ENCODE results near the gene TBK1. TPM values are rescaled to one million over a fixed set of nuclear protein-coding genes. Genes with fewer than 3 reads are reported as not detected.

The TBK1 gene
- polyA plus RNA-seq, 2 of the 4 experiments (the other 2 are of a cell fraction): 29.3 to 52.5 TPM

GRCh38 chr12:64413884-64414283 is 38.0 kb upstream of the TBK1 start:
- DNase-seq (ENCODE audit: low read depth in 1 of 2, low spot score in 1 of 2) (no peak), FAIRE-seq (no peak), ATAC-seq (no peak)
- CTCF ChIA-PET: no interaction called here
- POLR2A ChIA-PET: no interaction called here
- Histone ChIP-seq H3K27ac (no peak overlapping the region), H3K4me2 (no peak overlapping the region), H3K9me3 (no peaks in the 10 kb centered on the region), H3K4me3 (no peak overlapping the region), H3K4me1 (peaks cover 13% of the 10 kb centered on the region; the same call in 2 of the 3 replicates)
- 80% methylated on average over 2 of the region's 2 CpGs for WGBS (ENCODE audit: missing lambda C conversion rate)
- TF ChIP-seq E2F6 (IDR thresholded peaks at IDR 0.05; ENCODE audit: borderline replicate concordance, low read depth) (no peak), JUN (IDR thresholded peaks at IDR 0.05) (no peak), CTCF (IDR thresholded peaks at IDR 0.05) (no peak), TFCP2L1 (CRISPR knock-in tag; IDR thresholded peaks at IDR 0.05) (no peak), HEYL (CRISPR knock-in tag; IDR thresholded peaks at IDR 0.05) (no peak), POLR2A (IDR thresholded peaks at IDR 0.05; ENCODE audit: low read length) (no peak), EHF (CRISPR knock-in tag; IDR thresholded peaks at IDR 0.05) (no peak), PHF8 (IDR thresholded peaks at IDR 0.05; ENCODE audit: borderline replicate concordance, low read depth) (no peak), PBX3 (IDR thresholded peaks at IDR 0.05) (no peak), ZFP36 (IDR thresholded peaks at IDR 0.05; ENCODE audit: borderline replicate concordance, partially characterized antibody) (no peak), ZNF302 (CRISPR knock-in tag; IDR thresholded peaks at IDR 0.05) (no peak), MAFK (IDR thresholded peaks at IDR 0.05; ENCODE audit: partially characterized antibody) (no peak), FOSB (CRISPR knock-in tag; IDR thresholded peaks at IDR 0.05) (no peak), RCOR1 (IDR thresholded peaks at IDR 0.05; ENCODE audit: low read depth, low read length) (no peak), RAD21 (conservative IDR thresholded peaks at IDR 0.05 in 1 of 2, IDR thresholded peaks at IDR 0.05 in 1 of 2) (no peak), USF2 (IDR thresholded peaks at IDR 0.05) (no peak), RNF2 (IDR thresholded peaks at IDR 0.05; ENCODE audit: borderline replicate concordance, low read depth) (no peak), MAX (IDR thresholded peaks at IDR 0.05) (no peak), FOSL2 (IDR thresholded peaks at IDR 0.05) (no peak), FOSL2 (CRISPR knock-in tag; IDR thresholded peaks at IDR 0.05) (no peak), SREBF2 (IDR thresholded peaks at IDR 0.05) (no peak)

GRCh38 chr12:64418209-64418608 is 33.7 kb upstream of the TBK1 start:
- Histone ChIP-seq H3K4me1 (no peaks in the 10 kb centered on the region), H3K27ac (no peak overlapping the region), H3K4me3 (no peak overlapping the region), H3K4me2 (no peak overlapping the region), H3K9me3 (no peaks in the 10 kb centered on the region)
- FAIRE-seq: no peak
- ChIA-PET POLR2A (no interaction called here), CTCF (no interaction called here)
- DNase-seq (ENCODE audit: low read depth in 1 of 2, low spot score in 1 of 2): no peak
- ATAC-seq: no peak
- TF ChIP-seq E2F6 (IDR thresholded peaks at IDR 0.05; ENCODE audit: borderline replicate concordance, low read depth): no peak
- TF ChIP-seq BHLHE40 (IDR thresholded peaks at IDR 0.05; ENCODE audit: low read depth, low read length): no peak
- TF ChIP-seq REST (IDR thresholded peaks at IDR 0.05): no peak
- no peak for TF ChIP-seq CEBPB (IDR thresholded peaks at IDR 0.05)
- TF ChIP-seq TP53 (CRISPR knock-in tag; IDR thresholded peaks at IDR 0.05): no peak
- TF ChIP-seq NR3C1 (IDR thresholded peaks at IDR 0.05): no peak
- no peak for TF ChIP-seq ZSCAN20 (CRISPR knock-in tag; IDR thresholded peaks at IDR 0.05)
- TF ChIP-seq FOXS1 (CRISPR knock-in tag; IDR thresholded peaks at IDR 0.05): no peak
- no peak for TF ChIP-seq JUNB (IDR thresholded peaks at IDR 0.05)
- no peak for TF ChIP-seq ZC3H11A (IDR thresholded peaks at IDR 0.05)
- TF ChIP-seq FOSB (CRISPR knock-in tag; IDR thresholded peaks at IDR 0.05): no peak
- TF ChIP-seq MAFK (IDR thresholded peaks at IDR 0.05; ENCODE audit: partially characterized antibody): no peak
- TF ChIP-seq CHD2 (IDR thresholded peaks at IDR 0.05; ENCODE audit: low read length, partially characterized antibody): no peak
